Transverse colon (tissue), 4 donors: ENCODE measurements around the gene BLOC1S3. TPM values are rescaled to one million over a fixed set of nuclear protein-coding genes. Genes with fewer than 3 reads are reported as not detected.

Source experiments
- DNase-seq: peaks from one replicate; pipeline ENCODE4 v3.0.0-alpha.2; 2019
- H3K27ac ChIP-seq, 4 donors: fragments of 200-600 bp; sonication (generic); 2 replicates each; pipeline ENCODE4 v1.5.1; 2016 to 2018; ENCODE audit warnings: inconsistent platforms in 4 of 4
- H3K27me3 ChIP-seq: fragments of 200-600 bp; sonication (generic); 2 replicates; pipeline ENCODE4 v1.5.1; 2017; ENCODE audit warnings: inconsistent platforms
- H3K36me3 ChIP-seq, 4 donors: fragments of 200-600 bp; sonication (generic); 2 replicates each; pipeline ENCODE4 v1.5.1; 2017 to 2019; ENCODE audit warnings: inconsistent platforms in 4 of 4
- H3K4me1 ChIP-seq, 4 donors: fragments of 200-600 bp; sonication (generic); 2 replicates each; pipeline ENCODE4 v1.5.1; 2017 to 2020; ENCODE audit warnings: inconsistent platforms in 4 of 4
- H3K4me3 ChIP-seq, 4 donors: fragments of 200-600 bp; sonication (generic); 1 replicate in 1 of 4; 2 replicates in 3 of 4; pipeline versions ENCODE4 v1.5.1 to v1.6.1; 2017 to 2019; ENCODE audit warnings: inconsistent platforms in 4 of 4
- H3K9me3 ChIP-seq, 2 donors: fragments of 200-600 bp; sonication (generic); 2 replicates each; pipeline ENCODE4 v1.5.1; 2017 to 2019; ENCODE audit warnings: inconsistent platforms in 2 of 2
- EP300 ChIP-seq: sonication (generic); formaldehyde crosslinking; IDR thresholded peaks from one replicate; pipeline ENCODE4 v1.6.1; 2017; ENCODE audit warnings: antibody characterized with exemption, low read depth
- POLR2A ChIP-seq: fragments of 450-650 bp; IDR thresholded peaks from one replicate; pipeline ENCODE4 v1.6.1; 2016; ENCODE audit warnings: antibody characterized with exemption, mild to moderate bottlenecking, moderate library complexity
- POLR2AphosphoS5 ChIP-seq, 3 donors: sonication (generic); formaldehyde crosslinking; IDR thresholded peaks; one replicate each; pipeline ENCODE4 v1.6.1; 2016; ENCODE audit warnings: antibody characterized with exemption in 3 of 3
- WGBS, 2 donors: methylation state at CpG; one replicate each; pipeline ENCODE4 v1.1.5; 2018; ENCODE audit warnings: low coverage in 1 of 2; 5-methylcytosine and 5-hydroxymethylcytosine counted together
- in situ Hi-C, 4 donors: fragments of 200-750 bp; cut with MboI; loops; one replicate each; pipeline versions ENCODE4 v1.15.0 to v1.15.1; 2017; ENCODE audit warnings: low sequenced_read_pairs in 3 of 4, low pct_ligation_motif_present in 1 of 4, low pct_unique_long_range_greater_than_20kb in 1 of 4
- intact Hi-C: fragments of 100-400 bp; cut with DNase I; formaldehyde crosslinking; loops from one replicate; pipeline ENCODE4 v1.15.1; 2023; ENCODE audit warnings: low total_unique reads
- total RNA-seq, 4 donors: library from RNA; depleted of rRNA; stranded (reverse); fragments of >200 nt; gene quantifications; one replicate each; pipeline ENCODE4 v1.1.0, GENCODE V29; 2016
- TF ChIP-seq, protein P1 (sequence below), 5 experiments: fragments of 200-600 bp in 3 of 5; fragments of 450-650 bp in 2 of 5; sonication (generic) in 3 of 5; IDR thresholded peaks; 1 replicate in 2 of 5; 2 replicates in 3 of 5; pipeline ENCODE4 v1.5.1; 2016 to 2017; ENCODE audit warnings: antibody characterized with exemption in 5 of 5, inconsistent platforms in 3 of 5, mild to moderate bottlenecking in 2 of 5, moderate library complexity in 1 of 5

BLOC1S3 gene
- total RNA-seq, 4 donors from 2014 or later, result 5.0 to 10.3 (median 9.2) TPM

DNA sequence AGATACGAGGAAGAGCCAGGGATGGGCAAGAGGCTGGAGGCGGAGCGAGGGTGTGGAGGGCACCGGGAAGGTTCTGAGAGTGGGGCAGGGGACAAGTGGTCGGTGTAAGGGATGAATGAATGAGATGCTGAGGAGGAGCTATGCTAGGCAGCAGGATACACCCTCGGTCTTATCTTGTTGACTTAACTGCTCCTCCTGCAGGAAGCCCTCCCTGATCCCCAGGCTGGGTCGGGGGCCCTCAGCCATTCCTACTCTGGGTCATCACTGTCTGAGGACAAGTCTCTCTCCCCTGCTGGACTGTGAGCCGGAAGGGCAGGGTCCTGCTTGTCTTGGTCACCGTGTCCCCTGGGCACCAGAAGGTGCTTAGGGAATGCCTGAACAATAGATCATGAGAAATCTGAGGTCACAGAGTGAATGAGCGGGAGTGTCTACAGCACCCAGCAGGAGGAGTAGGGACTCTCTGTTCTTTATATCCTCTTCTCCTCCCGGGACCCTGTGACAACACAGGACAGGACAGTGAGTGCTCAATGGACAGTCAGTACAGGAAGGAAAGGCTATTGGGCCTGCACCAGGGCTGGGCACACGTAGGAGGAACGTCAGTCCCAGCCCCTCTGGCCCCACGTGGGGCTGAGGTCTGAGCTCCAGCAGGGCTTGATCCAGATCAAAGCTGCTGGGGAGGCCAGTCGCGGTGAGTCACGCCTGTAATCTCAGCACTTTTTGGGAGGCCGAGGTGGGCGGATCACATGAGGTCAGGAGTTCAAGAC lies 24.3 kb upstream of the BLOC1S3 start:
- peaks cover 20 to 32% (median 25%) of the 10 kb centered on the region in 4 donors for H3K4me1 ChIP-seq
- WGBS, 2 donors, result 38 to 60% methylated on average over 3 to 18 of the region's 19 CpGs
- H3K27me3 ChIP-seq, result peaks cover 66% of the 10 kb centered on the region
- TF ChIP-seq, protein P1, sequence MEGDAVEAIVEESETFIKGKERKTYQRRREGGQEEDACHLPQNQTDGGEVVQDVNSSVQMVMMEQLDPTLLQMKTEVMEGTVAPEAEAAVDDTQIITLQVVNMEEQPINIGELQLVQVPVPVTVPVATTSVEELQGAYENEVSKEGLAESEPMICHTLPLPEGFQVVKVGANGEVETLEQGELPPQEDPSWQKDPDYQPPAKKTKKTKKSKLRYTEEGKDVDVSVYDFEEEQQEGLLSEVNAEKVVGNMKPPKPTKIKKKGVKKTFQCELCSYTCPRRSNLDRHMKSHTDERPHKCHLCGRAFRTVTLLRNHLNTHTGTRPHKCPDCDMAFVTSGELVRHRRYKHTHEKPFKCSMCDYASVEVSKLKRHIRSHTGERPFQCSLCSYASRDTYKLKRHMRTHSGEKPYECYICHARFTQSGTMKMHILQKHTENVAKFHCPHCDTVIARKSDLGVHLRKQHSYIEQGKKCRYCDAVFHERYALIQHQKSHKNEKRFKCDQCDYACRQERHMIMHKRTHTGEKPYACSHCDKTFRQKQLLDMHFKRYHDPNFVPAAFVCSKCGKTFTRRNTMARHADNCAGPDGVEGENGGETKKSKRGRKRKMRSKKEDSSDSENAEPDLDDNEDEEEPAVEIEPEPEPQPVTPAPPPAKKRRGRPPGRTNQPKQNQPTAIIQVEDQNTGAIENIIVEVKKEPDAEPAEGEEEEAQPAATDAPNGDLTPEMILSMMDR (IDR thresholded peaks at IDR 0.05), result no peak
- TF ChIP-seq EP300 (no peak), POLR2AphosphoS5 (IDR thresholded peaks at IDR 0.05) (no peak), POLR2A (no peak)
- no peak overlapping the region for H3K27ac ChIP-seq
- intact Hi-C loops (no loop called here), in situ Hi-C loops (no loop called here)
- peak overlapping the region in 2 of 4 donors; percentile 24 to 27 for H3K4me3 ChIP-seq
- H3K9me3 ChIP-seq, result no peaks in the 10 kb centered on the region
- H3K36me3 ChIP-seq, result no peaks in the 10 kb centered on the region
- no peak for DNase-seq

DNA sequence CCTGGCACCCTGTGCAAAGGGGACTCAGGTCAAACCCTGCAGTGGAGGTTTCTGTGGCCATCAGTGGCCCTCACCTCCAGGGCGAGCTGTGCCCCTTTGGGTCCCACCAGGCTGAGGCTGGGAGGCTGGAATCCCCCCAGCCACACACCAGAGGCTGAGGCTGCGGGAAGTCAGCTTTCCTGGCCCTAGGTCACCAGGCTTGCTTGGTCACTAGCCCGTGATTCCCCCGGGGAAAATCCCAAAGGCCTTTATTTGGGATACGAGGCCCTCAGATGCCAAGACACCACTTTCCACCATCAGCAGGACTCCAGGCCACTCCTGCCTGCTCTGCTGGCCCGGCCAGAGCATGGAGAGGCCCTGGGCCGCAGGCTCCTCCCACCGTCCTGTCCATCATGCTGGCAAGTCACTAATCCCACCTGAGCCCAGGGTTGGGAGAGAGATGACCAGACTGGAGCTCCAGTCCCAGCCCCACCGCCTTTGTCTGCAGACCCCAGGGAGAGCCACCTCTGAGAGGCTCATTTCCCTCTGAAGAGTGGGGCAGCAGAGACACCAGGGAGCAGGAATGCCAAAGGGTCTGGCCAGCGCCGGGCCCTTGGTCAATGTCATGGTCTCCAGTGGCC lies 22.5 kb upstream of the BLOC1S3 start:
- TF ChIP-seq, protein P1 (IDR thresholded peaks at IDR 0.05), result no peak
- TF ChIP-seq POLR2AphosphoS5 (IDR thresholded peaks at IDR 0.05) (no peak), EP300 (no peak), POLR2A (no peak)
- DNase-seq, result no peak
- Histone ChIP-seq H3K27ac (no peak overlapping the region), H3K4me3 (no peak overlapping the region), H3K36me3 (no peaks in the 10 kb centered on the region), H3K27me3 (peaks cover 74% of the 10 kb centered on the region), H3K4me1 (peaks cover 20 to 32% (median 25%) of the 10 kb centered on the region in 4 donors), H3K9me3 (no peaks in the 10 kb centered on the region)
- intact Hi-C loops (no loop called here), in situ Hi-C loops (no loop called here)
- WGBS, 2 donors, result 76% methylated on average over 10 of the region's 11 CpGs; no CpG with 5 or more reads in 1 of the 2 donors

DNA sequence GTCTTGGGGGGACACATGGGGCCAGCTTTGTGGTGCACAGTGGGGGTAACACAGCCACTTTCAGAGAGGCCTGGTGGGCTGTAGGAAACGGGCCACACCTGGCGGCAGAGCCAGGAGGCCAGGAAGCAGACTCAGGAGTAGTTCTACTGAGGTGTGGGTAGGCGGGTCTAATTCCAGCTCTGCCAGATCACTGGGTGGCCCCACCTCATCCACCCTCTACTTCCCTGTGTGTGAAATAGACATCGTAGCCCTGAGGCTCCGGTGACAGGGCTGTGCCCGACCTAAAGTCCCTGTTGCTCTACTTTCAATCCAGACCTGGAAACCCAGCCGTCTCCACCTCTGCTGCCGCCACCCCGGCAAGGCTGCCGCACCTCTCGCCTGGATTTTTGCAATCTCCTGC lies 21.8 kb upstream of the BLOC1S3 start:
- Histone ChIP-seq H3K27ac (no peak overlapping the region), H3K36me3 (no peaks in the 10 kb centered on the region), H3K4me1 (peaks cover 20 to 29% (median 25%) of the 10 kb centered on the region in 4 donors), H3K4me3 (no peak overlapping the region), H3K27me3 (peaks cover 72% of the 10 kb centered on the region), H3K9me3 (no peaks in the 10 kb centered on the region)
- in situ Hi-C loops (no loop called here), intact Hi-C loops (no loop called here)
- 42% methylated on average over 11 of the region's 11 CpGs; no CpG with 5 or more reads in 1 of the 2 donors for WGBS, 2 donors
- DNase-seq, result peak; percentile 41
- TF ChIP-seq POLR2A (no peak), EP300 (no peak), POLR2AphosphoS5 (IDR thresholded peaks at IDR 0.05) (no peak)
- TF ChIP-seq, protein P1 (IDR thresholded peaks at IDR 0.05), result no peak

DNA sequence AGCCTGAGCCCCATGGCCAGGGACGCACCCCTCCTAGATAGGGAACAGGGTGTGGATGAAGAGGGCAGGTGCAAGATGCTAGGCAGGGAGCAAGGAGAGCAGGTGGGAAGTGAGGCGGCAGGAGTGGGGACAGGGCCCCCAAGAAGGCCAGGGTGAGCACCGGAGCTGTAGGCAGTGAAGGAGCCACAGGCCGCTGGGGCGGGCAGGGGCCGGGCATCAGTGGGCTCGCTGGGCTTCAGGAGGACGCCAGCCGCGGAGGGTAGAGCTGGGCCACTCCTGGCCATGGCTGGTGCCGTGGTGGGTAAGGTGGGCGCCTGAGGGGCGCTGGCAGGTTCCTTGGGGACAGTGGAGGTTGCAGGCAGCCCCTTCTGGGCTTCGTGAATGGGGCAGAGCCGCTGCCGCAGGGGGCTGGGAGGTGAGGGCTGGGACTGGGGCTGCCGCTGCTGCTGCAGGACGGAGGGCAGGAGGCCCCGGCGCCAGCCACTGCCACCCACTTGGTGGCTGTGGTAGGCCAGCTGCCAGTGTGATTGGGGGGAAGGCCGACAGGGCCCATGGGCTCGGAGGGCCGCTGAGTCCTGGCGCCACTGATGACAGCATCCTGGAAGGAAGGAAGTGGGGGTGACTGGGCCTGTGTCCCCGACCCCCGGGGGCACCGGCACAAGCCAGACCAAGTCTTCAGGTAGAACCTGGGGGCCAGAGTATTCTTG lies 19.9 kb upstream of the BLOC1S3 start:
- H3K4me3 ChIP-seq, result no peak overlapping the region
- TF ChIP-seq POLR2AphosphoS5 (IDR thresholded peaks at IDR 0.05), result no peak
- peaks cover 1 to 10% (median 6%) of the 10 kb centered on the region in 4 donors for H3K4me1 ChIP-seq
- H3K27ac ChIP-seq, result no peak overlapping the region
- peaks cover 58% of the 10 kb centered on the region for H3K27me3 ChIP-seq
- H3K9me3 ChIP-seq, result no peaks in the 10 kb centered on the region
- in situ Hi-C loops, result no loop called here
- intact Hi-C loops, result no loop called here
- no peak for DNase-seq
- WGBS, 2 donors, result 71% methylated on average over 27 of the region's 27 CpGs; no CpG with 5 or more reads in 1 of the 2 donors
- H3K36me3 ChIP-seq, result no peaks in the 10 kb centered on the region
